ENCODE results near the gene SMAD1. TPM values are rescaled to one million over a fixed set of nuclear protein-coding genes. Genes with fewer than 3 reads are reported as not detected.
"Not testable (repeated sequence)": the region's sequence is repeated elsewhere in the genome, so short reads cannot be mapped to it uniquely, and the experiment has no call there.

The SMAD1 gene
- total RNA-seq, 1 donor from 2014 or later: 38.6 TPM

DNA sequence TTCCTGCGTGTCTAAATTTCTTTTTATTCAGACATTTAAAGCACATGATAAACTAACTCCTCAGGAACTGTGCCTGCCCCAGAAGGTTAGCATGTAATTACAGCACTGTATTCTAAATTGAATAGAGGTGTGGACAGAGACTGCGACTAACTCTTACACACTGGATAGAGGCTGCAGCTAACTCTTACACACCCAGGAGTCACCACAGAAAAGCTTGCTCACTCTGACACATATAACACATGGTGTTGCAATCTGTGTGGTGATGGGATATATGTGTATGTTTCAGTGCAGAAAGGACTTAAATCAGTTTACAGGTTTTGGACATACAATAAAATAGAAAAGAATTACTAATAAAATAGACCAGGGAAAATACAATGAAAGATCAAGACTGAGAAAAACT, 41.5 kb downstream of the SMAD1 start:
- no peaks in the 10 kb centered on the region for H3K36me3 ChIP-seq (ENCODE audit: control insufficient read depth in 3 of 3, insufficient read depth in 3 of 3, low read length in 3 of 3)
- no peaks in the 10 kb centered on the region for H3K9me3 ChIP-seq (ENCODE audit: control insufficient read depth in 3 of 3, low read length in 3 of 3)
- H3K4me3 ChIP-seq (ENCODE audit: low read length in 3 of 3): no peak overlapping the region
- no peak overlapping the region for H3K9ac ChIP-seq (ENCODE audit: low read depth in 1 of 3, low read length in 3 of 3)
- no peak overlapping the region for H3K27ac ChIP-seq (ENCODE audit: low read depth, low read length)
- H3K27me3 ChIP-seq (ENCODE audit: control insufficient read depth in 3 of 3, insufficient read depth in 3 of 3, low read length in 3 of 3): no peaks in the 10 kb centered on the region
- peaks cover 5 to 13% (median 12%) of the 10 kb centered on the region in 3 donors for H3K4me1 ChIP-seq (ENCODE audit: control insufficient read depth in 3 of 3, insufficient read depth in 3 of 3, low read length in 3 of 3)

DNA sequence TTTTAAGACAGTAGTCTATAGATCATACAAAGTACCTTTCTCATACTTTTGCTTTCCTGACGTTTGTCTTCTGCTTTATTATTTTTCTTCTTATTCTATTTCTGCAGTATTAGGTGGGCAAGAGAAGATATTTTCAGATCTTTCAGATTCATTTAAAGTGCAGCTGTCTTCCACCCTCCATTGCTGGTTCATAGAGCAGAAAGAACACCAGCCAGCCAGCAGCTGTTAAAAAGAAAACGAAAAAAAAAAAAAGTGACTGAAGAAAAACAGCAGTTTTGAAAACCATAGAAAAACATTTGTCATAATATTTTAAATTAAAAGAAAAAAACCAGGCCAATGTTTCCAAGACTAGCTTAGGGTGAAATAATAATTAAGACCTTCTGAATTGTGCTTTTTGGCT, 42.9 kb downstream of the SMAD1 start:
- Histone ChIP-seq H3K4me1 (ENCODE audit: control insufficient read depth in 3 of 3, insufficient read depth in 3 of 3, low read length in 3 of 3) (peaks cover 5 to 13% (median 12%) of the 10 kb centered on the region in 3 donors), H3K9me3 (ENCODE audit: control insufficient read depth in 3 of 3, low read length in 3 of 3) (no peaks in the 10 kb centered on the region), H3K27me3 (ENCODE audit: control insufficient read depth in 3 of 3, insufficient read depth in 3 of 3, low read length in 3 of 3) (no peaks in the 10 kb centered on the region), H3K27ac (ENCODE audit: low read depth, low read length) (no peak overlapping the region), H3K4me3 (ENCODE audit: low read length in 3 of 3) (no peak overlapping the region), H3K36me3 (ENCODE audit: control insufficient read depth in 3 of 3, insufficient read depth in 3 of 3, low read length in 3 of 3) (no peaks in the 10 kb centered on the region), H3K9ac (ENCODE audit: low read depth in 1 of 3, low read length in 3 of 3) (no peak overlapping the region)

DNA sequence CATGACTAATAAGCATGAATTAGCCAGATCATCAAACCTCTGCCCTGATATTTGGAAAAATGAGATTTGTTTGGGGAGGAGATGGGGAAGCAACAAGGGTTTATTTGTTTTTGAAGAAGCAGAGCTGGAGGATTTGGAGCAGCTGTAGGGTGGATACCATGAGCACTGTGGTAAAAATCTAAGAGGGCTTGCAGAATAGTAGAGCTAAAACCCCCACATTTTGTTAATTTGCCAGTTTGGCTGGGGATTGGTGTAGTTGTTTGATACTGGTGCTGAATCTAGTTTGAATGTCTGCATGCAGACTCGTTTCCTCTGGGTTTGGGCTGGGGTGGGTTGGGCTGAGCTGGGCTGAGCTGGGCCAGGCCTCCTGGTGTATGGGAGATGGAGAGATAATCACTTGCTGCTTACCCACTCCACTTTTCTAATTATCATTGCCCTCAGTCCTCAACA, 43.7 kb downstream of the SMAD1 start:
- Histone ChIP-seq H3K27ac (ENCODE audit: low read depth, low read length) (no peak overlapping the region), H3K36me3 (ENCODE audit: control insufficient read depth in 3 of 3, insufficient read depth in 3 of 3, low read length in 3 of 3) (no peaks in the 10 kb centered on the region), H3K27me3 (ENCODE audit: control insufficient read depth in 3 of 3, insufficient read depth in 3 of 3, low read length in 3 of 3) (no peaks in the 10 kb centered on the region), H3K9me3 (ENCODE audit: control insufficient read depth in 3 of 3, low read length in 3 of 3) (no peaks in the 10 kb centered on the region), H3K4me1 (ENCODE audit: control insufficient read depth in 3 of 3, insufficient read depth in 3 of 3, low read length in 3 of 3) (peaks cover 5 to 13% (median 12%) of the 10 kb centered on the region in 3 donors), H3K4me3 (ENCODE audit: low read length in 3 of 3) (no peak overlapping the region), H3K9ac (ENCODE audit: low read depth in 1 of 3, low read length in 3 of 3) (no peak overlapping the region)

DNA sequence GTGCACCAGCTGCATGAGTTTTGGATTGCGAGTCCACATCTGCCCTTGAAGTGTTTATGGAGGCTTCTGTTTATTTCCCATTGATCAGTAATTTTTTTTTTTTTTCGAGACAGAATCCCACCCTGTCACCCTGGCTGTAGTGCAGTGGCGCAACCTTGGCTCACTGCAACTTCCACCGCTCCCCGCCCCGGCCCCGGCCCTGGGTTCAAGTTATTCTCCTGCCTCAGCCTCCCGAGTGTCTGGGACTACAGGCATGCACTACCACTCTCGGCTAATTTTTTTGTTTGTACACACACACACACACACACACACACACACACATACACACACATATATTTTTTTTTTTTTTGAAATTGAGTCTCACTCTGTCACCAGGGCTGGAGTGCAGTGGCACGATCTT, 46.1 kb downstream of the SMAD1 start:
- no peak overlapping the region for H3K9ac ChIP-seq (ENCODE audit: low read depth in 1 of 3, low read length in 3 of 3)
- H3K4me1 ChIP-seq (ENCODE audit: control insufficient read depth in 3 of 3, insufficient read depth in 3 of 3, low read length in 3 of 3): peaks cover 13 to 20% (median 18%) of the 10 kb centered on the region in 3 donors
- H3K4me3 ChIP-seq (ENCODE audit: low read length in 3 of 3): no peak overlapping the region
- H3K9me3 ChIP-seq (ENCODE audit: control insufficient read depth in 3 of 3, low read length in 3 of 3): no peaks in the 10 kb centered on the region
- no peak overlapping the region for H3K27ac ChIP-seq (ENCODE audit: low read depth, low read length)
- H3K27me3 ChIP-seq (ENCODE audit: control insufficient read depth in 3 of 3, insufficient read depth in 3 of 3, low read length in 3 of 3): no peaks in the 10 kb centered on the region
- H3K36me3 ChIP-seq (ENCODE audit: control insufficient read depth in 3 of 3, insufficient read depth in 3 of 3, low read length in 3 of 3): no peaks in the 10 kb centered on the region

DNA sequence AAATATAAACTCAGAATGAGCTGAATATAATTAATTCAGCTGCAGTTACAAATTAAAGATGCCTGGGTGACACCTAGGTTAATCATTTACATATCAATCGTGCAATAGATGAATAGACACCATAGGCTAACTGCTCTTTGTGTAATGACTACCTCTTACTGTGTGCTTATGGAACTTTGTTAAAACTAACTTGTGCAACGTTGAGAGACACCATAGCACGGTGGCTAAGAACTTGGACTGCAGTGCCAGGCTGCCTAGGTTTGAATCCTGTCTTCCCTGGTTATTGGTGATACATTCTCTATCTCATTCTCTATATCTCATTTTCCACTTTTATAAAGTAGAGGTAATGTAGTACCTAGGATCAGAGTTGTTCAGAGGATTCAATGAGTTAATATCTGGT, 46.9 kb downstream of the SMAD1 start:
- peaks cover 13 to 19% (median 18%) of the 10 kb centered on the region in 3 donors for H3K4me1 ChIP-seq (ENCODE audit: control insufficient read depth in 3 of 3, insufficient read depth in 3 of 3, low read length in 3 of 3)
- H3K27ac ChIP-seq (ENCODE audit: low read depth, low read length): no peak overlapping the region

DNA sequence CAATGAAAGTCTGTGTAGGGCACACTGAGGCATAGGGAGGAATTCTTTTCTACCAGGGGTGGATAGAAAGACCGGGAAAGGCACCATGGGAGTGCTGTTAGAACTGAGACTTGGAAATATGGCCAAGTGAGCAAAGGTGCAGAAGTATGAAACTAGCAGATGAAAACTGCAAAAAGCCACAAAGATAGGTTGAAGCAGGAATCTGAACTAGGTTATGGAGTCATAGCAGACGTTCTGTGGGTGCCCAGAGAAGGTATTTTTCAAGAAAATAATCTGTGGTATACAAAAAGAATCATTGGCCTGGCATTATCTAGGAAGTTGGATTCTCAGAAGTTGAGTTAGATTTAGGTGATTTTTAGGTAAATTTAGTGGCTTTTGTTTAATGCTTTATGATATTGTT, 48.5 kb downstream of the SMAD1 start:
- Histone ChIP-seq H3K4me3 (ENCODE audit: low read length in 3 of 3) (no peak overlapping the region), H3K9ac (ENCODE audit: low read depth in 1 of 3, low read length in 3 of 3) (no peak overlapping the region), H3K4me1 (ENCODE audit: control insufficient read depth in 3 of 3, insufficient read depth in 3 of 3, low read length in 3 of 3) (peaks cover 13 to 15% (median 14%) of the 10 kb centered on the region in 3 donors), H3K27ac (ENCODE audit: low read depth, low read length) (no peak overlapping the region), H3K36me3 (ENCODE audit: control insufficient read depth in 3 of 3, insufficient read depth in 3 of 3, low read length in 3 of 3) (no peaks in the 10 kb centered on the region), H3K9me3 (ENCODE audit: control insufficient read depth in 3 of 3, low read length in 3 of 3) (no peaks in the 10 kb centered on the region), H3K27me3 (ENCODE audit: control insufficient read depth in 3 of 3, insufficient read depth in 3 of 3, low read length in 3 of 3) (no peaks in the 10 kb centered on the region)

More for the DNA sequence above, 46.9 kb downstream of the SMAD1 start:
- H3K27me3 ChIP-seq (ENCODE audit: control insufficient read depth in 3 of 3, insufficient read depth in 3 of 3, low read length in 3 of 3): no peaks in the 10 kb centered on the region
- H3K36me3 ChIP-seq (ENCODE audit: control insufficient read depth in 3 of 3, insufficient read depth in 3 of 3, low read length in 3 of 3): no peaks in the 10 kb centered on the region
- no peaks in the 10 kb centered on the region for H3K9me3 ChIP-seq (ENCODE audit: control insufficient read depth in 3 of 3, low read length in 3 of 3)
- no peak overlapping the region for H3K9ac ChIP-seq (ENCODE audit: low read depth in 1 of 3, low read length in 3 of 3)
- no peak overlapping the region for H3K4me3 ChIP-seq (ENCODE audit: low read length in 3 of 3)

DNA sequence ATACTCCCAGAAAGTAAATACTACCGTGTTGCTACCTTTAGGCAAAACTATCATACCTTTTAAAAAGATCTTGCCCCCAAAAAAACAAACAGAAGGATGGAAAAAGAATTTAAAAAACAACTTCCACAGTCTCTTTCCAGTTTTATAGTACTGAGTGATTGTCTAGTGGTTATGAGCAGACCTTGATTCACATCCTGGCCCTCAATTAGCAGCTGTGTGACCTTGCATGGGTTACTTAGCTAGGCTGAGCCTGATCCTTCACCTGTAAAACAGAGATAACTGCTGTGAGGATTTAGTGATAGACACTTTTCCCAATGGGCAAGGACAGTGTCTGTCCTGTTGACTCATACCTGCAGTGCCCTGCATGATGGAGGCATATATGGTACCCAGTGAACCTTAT, 49.0 kb downstream of the SMAD1 start:
- no peaks in the 10 kb centered on the region for H3K36me3 ChIP-seq (ENCODE audit: control insufficient read depth in 3 of 3, insufficient read depth in 3 of 3, low read length in 3 of 3)
- H3K9me3 ChIP-seq (ENCODE audit: control insufficient read depth in 3 of 3, low read length in 3 of 3): no peaks in the 10 kb centered on the region
- H3K27me3 ChIP-seq (ENCODE audit: control insufficient read depth in 3 of 3, insufficient read depth in 3 of 3, low read length in 3 of 3): no peaks in the 10 kb centered on the region
- peaks cover 9 to 13% (median 12%) of the 10 kb centered on the region in 3 donors for H3K4me1 ChIP-seq (ENCODE audit: control insufficient read depth in 3 of 3, insufficient read depth in 3 of 3, low read length in 3 of 3)
- no peak overlapping the region for H3K4me3 ChIP-seq (ENCODE audit: low read length in 3 of 3)
- H3K9ac ChIP-seq (ENCODE audit: low read depth in 1 of 3, low read length in 3 of 3): no peak overlapping the region
- H3K27ac ChIP-seq (ENCODE audit: low read depth, low read length): no peak overlapping the region

DNA sequence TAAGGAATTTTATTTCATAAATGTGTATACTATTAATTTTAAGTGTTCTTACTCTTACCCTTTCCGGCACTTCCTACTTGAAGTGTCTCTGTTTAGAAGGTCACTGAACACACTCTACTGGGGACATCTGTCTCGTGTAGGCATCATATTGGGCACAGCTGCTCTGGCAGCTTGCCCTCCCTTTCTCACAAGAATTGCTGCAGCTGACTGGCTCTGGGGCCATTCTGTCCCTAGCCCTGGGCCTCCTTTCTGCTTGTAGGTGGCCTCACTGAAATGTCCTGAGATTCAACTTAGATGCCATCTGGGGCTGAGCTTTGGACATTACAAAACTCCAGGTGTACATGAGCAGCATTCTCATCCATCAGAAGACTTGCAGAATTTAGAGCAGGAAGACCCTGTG, 49.6 kb downstream of the SMAD1 start:
- Histone ChIP-seq H3K4me3 (ENCODE audit: low read length in 3 of 3) (no peak overlapping the region), H3K9me3 (ENCODE audit: control insufficient read depth in 3 of 3, low read length in 3 of 3) (no peaks in the 10 kb centered on the region), H3K27me3 (ENCODE audit: control insufficient read depth in 3 of 3, insufficient read depth in 3 of 3, low read length in 3 of 3) (no peaks in the 10 kb centered on the region), H3K36me3 (ENCODE audit: control insufficient read depth in 3 of 3, insufficient read depth in 3 of 3, low read length in 3 of 3) (no peaks in the 10 kb centered on the region), H3K27ac (ENCODE audit: low read depth, low read length) (no peak overlapping the region), H3K4me1 (ENCODE audit: control insufficient read depth in 3 of 3, insufficient read depth in 3 of 3, low read length in 3 of 3) (peaks cover 7 to 13% (median 12%) of the 10 kb centered on the region in 3 donors), H3K9ac (ENCODE audit: low read depth in 1 of 3, low read length in 3 of 3) (no peak overlapping the region)

DNA sequence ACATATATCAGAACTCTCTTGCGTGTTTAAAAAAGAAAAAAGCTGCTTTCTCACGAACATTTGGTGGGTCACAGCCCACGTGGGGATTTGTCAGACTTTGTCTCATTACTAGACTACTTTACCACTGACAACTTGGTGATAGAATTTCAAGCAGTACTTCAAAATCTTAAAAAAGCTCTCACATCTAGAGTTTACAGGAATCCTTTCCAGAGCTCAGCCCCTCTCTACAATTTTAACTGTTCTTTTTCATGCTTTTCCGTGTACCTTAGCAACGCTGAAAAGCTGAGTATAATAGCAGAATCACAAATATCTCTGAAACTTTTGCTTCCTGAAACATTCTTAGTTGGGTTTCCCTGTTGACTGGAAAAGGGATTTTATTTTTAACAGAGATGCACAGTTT, 50.2 kb downstream of the SMAD1 start:
- H3K36me3 ChIP-seq (ENCODE audit: control insufficient read depth in 3 of 3, insufficient read depth in 3 of 3, low read length in 3 of 3): no peaks in the 10 kb centered on the region
- H3K27ac ChIP-seq (ENCODE audit: low read depth, low read length): no peak overlapping the region
- H3K4me3 ChIP-seq (ENCODE audit: low read length in 3 of 3): no peak overlapping the region
- no peak overlapping the region for H3K9ac ChIP-seq (ENCODE audit: low read depth in 1 of 3, low read length in 3 of 3)
- no peaks in the 10 kb centered on the region for H3K27me3 ChIP-seq (ENCODE audit: control insufficient read depth in 3 of 3, insufficient read depth in 3 of 3, low read length in 3 of 3)
- H3K4me1 ChIP-seq (ENCODE audit: control insufficient read depth in 3 of 3, insufficient read depth in 3 of 3, low read length in 3 of 3): peaks cover 7 to 13% (median 12%) of the 10 kb centered on the region in 3 donors
- no peaks in the 10 kb centered on the region for H3K9me3 ChIP-seq (ENCODE audit: control insufficient read depth in 3 of 3, low read length in 3 of 3)

DNA sequence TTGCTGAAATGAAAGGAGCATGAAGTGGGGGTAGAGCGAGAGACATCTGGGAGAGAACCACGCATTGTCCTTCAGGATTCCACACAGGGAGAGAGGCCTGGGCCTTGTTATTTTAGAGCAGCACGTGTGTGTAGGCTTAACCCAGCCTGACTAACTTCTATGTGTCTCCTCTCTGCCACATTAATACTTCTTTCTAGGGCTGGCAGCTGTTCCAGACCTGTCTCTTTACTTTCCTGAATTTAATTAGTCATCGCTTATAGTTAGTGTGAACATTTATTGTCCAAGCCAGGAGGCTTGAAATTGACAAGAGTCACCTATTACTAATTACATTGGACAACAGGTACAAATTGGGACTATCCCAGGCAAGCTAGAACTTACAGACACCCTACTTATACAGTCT, 51.3 kb downstream of the SMAD1 start:
- Histone ChIP-seq H3K4me3 (ENCODE audit: low read length in 3 of 3) (no peak overlapping the region), H3K27me3 (ENCODE audit: control insufficient read depth in 3 of 3, insufficient read depth in 3 of 3, low read length in 3 of 3) (no peaks in the 10 kb centered on the region), H3K9ac (ENCODE audit: low read depth in 1 of 3, low read length in 3 of 3) (no peak overlapping the region), H3K4me1 (ENCODE audit: control insufficient read depth in 3 of 3, insufficient read depth in 3 of 3, low read length in 3 of 3) (peaks cover 7 to 14% (median 13%) of the 10 kb centered on the region in 3 donors), H3K9me3 (ENCODE audit: control insufficient read depth in 3 of 3, low read length in 3 of 3) (no peaks in the 10 kb centered on the region), H3K36me3 (ENCODE audit: control insufficient read depth in 3 of 3, insufficient read depth in 3 of 3, low read length in 3 of 3) (no peaks in the 10 kb centered on the region), H3K27ac (ENCODE audit: low read depth, low read length) (no peak overlapping the region)

DNA sequence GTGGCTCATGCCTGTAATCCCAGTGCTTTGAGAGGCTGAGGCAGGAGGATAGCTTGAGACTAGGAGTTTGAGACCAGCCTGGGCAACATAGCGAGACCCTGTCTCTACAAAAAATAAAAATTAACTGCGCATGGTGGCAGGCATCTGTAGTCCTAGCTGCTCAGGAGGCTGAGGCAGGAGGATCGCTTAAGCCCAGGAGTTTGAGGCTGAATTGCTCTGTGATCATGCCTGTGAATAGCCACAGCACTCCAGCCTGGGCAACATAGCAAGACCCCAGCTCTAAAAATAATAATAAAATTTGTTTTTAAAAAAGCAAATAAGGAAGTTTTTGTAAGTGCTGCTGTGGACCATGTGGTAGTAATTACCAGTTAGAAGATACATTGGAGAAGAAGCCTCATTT, 51.8 kb downstream of the SMAD1 start:
- not testable (repeated sequence) for H3K9ac ChIP-seq (ENCODE audit: low read depth in 1 of 3, low read length in 3 of 3); H3K9me3 ChIP-seq (ENCODE audit: control insufficient read depth in 3 of 3, low read length in 3 of 3); H3K36me3 ChIP-seq (ENCODE audit: control insufficient read depth in 3 of 3, insufficient read depth in 3 of 3, low read length in 3 of 3); H3K27ac ChIP-seq (ENCODE audit: low read depth, low read length); H3K27me3 ChIP-seq (ENCODE audit: control insufficient read depth in 3 of 3, insufficient read depth in 3 of 3, low read length in 3 of 3); H3K4me3 ChIP-seq (ENCODE audit: low read length in 3 of 3)
- H3K4me1 ChIP-seq (ENCODE audit: control insufficient read depth in 3 of 3, insufficient read depth in 3 of 3, low read length in 3 of 3): peaks cover 7 to 17% (median 16%) of the 10 kb centered on the region in 3 donors

Data from skeletal muscle tissue (tissue), 4 donors.